CD4-positive, alpha-beta T cell treated with Interleukin-4 for 4 hours (primary cell): ENCODE measurements around the gene KAT8.

Experiments used
- DNase-seq: peaks from one replicate; pipeline ENCODE4 v3.0.0-alpha.2; 2020

KAT8 gene

DNA sequence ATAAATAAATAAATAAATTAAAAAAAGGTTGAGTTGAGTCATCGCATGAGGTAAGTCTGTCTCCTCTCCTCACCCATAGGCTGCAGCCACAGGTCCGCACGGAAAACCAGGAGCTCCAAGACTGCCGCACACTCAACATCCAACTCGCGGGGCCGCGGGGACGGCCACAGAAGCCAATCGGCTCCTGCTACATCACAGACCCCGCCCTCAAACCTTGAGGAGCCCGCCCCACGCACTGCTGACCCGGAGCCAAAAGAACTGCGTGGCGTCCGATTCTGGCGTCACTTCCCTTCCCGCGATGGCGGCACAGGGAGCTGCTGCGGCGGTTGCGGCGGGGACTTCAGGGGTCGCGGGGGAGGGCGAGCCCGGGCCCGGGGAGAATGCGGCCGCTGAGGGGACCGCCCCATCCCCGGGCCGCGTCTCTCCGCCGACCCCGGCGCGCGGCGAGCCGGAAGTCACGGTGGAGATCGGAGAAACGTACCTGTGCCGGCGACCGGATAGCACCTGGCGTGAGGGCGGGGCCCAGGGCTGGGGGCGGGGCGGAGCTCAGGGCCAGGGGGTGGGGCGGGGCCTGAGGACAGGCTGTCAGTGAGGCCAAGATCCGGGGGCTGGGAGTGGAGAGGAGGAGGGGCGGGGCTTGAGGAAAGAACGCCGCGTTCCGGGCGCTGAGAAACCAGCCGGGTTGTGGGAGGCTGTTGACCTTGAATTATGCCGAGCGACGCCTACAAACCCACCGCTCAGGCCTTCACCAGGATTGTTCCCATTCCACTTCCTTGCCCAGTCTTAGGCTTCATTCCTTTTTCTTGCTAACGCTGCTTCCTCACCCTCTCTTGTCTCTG, at the start of gene KAT8:
Gene KAT8, plus strand, starts transcription at position 281 of the 839 bp plus-strand sequence. Its CDS starts 18 bp downstream, at position 299.
- peak; percentile 96 for DNase-seq

DNA sequence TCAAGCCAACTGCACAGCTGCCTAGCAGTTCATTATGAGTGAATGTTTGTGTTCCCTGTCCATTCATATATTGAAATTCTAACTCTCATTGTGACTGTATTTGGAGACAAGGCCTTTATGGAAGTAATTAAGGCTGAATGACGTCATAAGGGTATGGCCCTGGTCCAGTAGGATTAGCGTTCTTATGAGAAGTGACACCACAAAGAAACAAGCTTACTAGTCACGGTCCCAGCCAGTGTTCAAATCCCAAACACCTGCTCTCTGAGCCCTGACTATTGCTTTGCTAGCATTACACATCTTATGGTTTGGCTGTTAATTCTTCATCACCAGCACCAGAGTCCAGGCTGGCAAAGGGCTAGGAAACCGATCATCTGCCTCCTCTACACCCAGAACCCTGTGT, 45.6 kb upstream of the KAT8 start:
- no peak for DNase-seq

DNA sequence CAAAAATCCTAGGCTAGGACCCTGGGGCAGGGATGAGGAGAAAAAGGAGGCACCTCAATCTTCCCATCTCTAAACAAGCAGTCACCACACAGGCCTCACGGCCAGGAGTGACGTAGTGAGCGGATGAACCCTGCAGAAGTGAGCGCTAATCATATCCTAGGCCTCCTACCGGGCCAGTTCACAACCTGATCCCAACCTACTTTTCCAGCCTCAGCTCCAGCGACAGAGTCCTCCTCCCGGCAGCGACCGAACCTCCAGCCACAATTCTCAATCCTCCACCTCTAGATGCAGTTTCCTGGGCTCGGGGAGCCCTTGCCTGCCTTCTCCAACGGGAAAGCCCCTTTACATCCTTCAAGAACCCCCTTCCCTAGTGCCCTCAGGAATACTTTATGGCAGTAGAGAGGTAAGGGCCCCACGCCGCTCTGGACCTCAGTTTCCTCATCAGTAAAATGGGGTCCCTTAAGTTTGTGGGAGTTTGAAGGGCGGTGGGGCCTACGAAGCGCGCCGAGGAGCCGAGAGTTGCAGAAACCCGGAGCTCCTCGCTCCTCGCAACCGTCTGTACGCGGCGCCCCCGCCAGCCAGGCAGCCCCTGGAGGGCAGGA, 44.8 kb upstream of the KAT8 start:
- peak; percentile 20 for DNase-seq

GRCh38 chr16:31073142-31073969, 44.1 kb upstream of the KAT8 start:
- DNase-seq, result peak; percentile 84

DNA sequence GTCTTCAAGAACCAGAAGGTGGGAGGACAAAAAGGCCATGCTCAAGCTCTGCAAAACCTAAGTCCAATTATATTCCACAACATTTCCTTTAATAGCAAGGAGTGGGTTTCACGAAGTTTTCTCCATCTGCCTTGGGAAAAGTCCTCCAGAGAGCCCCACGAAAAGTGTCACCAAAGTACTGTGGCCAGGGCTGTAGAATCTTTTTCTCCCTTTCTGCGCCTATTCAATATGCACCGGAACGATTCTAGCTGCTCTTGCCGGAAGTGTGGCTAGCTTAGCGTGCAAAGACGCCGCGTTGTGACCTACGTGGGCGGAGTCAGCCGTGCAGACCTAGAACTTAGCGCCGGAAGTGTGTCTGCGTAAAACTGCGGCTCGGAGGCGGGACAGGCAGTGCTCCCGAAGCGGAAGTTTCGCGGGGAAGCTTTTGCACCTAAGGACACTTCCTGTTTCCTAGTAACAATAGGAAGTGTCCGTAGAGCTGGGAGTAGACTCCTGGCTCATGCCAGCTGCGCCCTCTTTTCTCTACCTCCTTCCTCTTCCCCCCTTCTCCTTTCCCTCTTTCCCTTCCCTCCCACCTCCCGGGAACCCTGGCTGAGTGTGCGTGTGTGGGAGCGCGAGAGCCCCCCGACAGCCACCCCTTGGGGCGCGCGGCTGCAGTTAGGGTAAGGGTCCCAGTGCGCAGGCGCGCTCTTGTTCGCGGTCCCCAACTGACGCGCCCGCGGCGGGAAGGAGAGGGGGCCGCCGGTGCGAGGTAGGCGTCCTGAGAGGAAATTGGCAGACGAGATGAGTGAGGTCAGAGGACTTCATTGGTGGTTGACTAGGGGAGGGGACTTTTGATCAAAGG, 43.3 kb upstream of the KAT8 start, which contains the start of the genes ZNF646 and ZNF668:
Gene ZNF646, plus strand, starts transcription at position 453 of the 844 bp plus-strand sequence. CDS start 1,903 bp downstream, outside the sequence.
Gene ZNF668, minus strand, starts transcription at position 271 of the 844 bp plus-strand sequence. CDS start 9,781 bp downstream, outside the sequence.
- peak; percentile 98 for DNase-seq

- DNase-seq, result no peak
These were observed 42.7 kb upstream of the KAT8 start for GRCh38 chr16:31074814-31075183.

DNA sequence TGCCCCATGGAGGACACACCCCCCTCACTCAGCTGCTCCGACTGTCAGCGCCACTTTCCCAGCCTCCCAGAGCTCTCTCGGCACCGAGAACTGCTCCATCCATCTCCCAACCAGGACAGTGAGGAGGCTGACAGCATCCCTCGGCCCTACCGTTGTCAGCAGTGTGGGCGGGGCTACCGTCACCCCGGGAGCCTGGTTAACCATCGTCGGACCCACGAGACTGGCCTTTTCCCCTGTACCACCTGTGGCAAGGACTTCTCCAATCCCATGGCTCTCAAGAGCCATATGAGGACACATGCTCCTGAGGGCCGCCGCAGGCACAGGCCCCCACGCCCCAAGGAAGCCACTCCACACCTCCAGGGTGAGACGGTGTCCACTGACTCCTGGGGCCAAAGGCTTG, 41.1 kb upstream of the KAT8 start:
- no peak for DNase-seq

GRCh38 chr16:31077024-31077423, 40.4 kb upstream of the KAT8 start:
- DNase-seq, result no peak

- DNase-seq, result no peak
These were observed 39.7 kb upstream of the KAT8 start for GRCh38 chr16:31077592-31078396.

DNA sequence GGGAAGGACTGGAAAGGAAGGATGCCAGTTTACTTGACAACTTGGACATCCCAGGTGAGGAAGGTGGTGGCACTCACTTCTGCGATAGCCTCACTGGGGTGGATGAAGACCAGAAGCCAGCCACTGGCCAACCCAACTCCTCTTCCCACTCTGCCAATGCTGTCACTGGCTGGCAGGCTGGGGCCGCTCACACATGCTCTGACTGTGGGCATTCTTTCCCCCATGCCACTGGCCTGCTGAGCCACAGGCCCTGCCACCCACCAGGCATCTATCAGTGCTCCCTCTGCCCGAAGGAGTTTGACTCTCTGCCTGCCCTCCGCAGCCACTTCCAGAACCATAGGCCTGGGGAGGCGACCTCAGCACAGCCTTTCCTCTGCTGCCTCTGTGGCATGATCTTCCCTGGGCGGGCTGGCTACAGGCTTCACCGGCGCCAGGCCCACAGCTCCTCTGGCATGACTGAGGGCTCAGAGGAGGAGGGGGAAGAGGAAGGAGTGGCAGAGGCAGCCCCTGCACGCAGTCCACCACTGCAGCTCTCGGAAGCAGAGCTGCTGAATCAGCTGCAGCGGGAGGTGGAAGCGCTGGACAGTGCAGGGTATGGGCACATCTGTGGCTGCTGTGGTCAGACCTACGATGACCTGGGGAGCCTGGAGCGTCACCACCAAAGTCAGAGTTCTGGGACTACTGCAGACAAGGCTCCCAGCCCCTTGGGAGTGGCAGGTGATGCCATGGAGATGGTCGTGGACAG, 38.7 kb upstream of the KAT8 start:
- DNase-seq, result no peak

- DNase-seq, result no peak
These were observed 38.0 kb upstream of the KAT8 start for GRCh38 chr16:31079342-31079944.

GRCh38 chr16:31080035-31080629, 37.3 kb upstream of the KAT8 start:
- DNase-seq, result no peak

GRCh38 chr16:31080756-31081419, 36.6 kb upstream of the KAT8 start:
- DNase-seq, result no peak

GRCh38 chr16:31081428-31082351, 35.8 kb upstream of the KAT8 start:
- no peak for DNase-seq

DNA sequence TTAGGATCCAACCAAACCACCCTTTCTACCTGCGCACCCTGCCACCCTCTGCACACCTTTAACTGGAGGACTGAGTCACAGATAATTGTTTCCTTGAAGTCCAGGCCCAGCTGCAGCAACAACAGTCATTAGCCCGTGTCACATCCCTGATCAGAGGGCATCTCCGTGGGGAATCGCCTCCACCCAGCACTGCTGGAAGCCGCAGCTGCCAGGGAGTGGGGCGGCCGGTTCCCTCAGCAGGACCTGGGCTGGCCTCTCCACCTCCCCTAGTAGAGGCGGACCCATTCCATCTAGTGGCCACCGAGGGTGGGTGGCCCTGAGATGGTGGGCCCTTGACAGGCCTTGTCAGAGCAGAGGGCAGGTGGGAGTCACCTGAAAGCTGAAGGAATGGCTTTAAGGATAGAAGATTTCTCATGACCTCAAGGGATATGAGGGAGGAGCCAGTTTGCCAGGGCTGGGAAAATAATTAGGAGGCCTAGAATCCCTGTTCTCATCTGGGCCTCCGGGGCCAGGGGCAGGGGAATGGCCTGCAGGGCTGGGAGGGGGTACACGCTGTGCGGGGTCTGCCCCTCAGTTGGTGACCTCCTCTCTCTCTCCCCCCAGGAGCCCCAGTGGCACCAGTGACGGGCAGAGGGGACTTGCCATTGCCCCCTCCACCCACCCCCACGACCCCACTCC, 35.0 kb upstream of the KAT8 start:
- no peak for DNase-seq

DNA sequence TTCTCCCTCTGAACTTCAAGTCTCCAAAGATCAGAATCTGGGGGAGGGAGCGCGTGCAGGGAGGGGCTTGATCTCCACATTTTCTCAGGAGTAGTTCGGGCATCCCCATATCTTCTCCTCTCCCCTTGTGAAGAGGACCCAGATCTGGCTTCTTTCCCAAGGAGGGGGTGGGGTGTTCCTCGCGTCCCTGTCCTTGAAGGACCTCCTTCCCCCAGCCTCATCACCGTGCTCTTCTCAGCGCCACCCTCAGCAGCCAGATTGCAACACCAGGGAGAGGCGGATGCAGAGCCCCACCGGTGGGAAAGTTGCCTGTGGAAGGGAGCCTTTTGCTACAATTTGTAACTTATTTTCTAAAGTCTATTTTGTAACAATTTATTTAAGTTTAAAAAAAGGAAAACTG, 34.4 kb upstream of the KAT8 start:
- DNase-seq, result no peak

GRCh38 chr16:31083556-31083955, 33.9 kb upstream of the KAT8 start:
- DNase-seq, result no peak

GRCh38 chr16:31083981-31084380, 33.5 kb upstream of the KAT8 start:
- no peak for DNase-seq
